ENCODE results near the gene NLRP8.
"Not testable (repeated sequence)": the region's sequence is repeated elsewhere in the genome, so short reads cannot be mapped to it uniquely, and the experiment has no call there.

The NLRP8 gene

DNA sequence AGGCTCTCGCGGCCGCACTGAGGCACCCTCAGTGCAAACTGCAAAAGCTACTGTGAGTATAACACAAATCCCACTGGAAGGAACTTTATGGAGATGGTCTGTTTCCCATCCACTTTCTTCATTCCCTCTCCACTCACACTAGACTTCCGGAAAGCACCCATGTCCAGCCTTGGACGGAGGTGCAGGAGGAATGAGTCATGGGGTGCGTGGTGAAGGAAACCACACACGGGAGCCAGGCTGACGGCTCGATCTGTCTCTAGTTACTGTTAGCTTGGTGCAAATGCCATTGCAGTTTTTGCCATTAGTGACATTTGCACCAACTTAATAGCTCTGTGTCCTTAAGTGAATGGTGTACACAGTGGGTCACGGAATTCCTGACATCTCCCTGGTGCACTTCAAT is 14.6 kb downstream of the NLRP8 start:
- FAIRE-seq = no peak
- DNase-seq (ENCODE audit: insufficient read length, low spot score) = no peak

DNA sequence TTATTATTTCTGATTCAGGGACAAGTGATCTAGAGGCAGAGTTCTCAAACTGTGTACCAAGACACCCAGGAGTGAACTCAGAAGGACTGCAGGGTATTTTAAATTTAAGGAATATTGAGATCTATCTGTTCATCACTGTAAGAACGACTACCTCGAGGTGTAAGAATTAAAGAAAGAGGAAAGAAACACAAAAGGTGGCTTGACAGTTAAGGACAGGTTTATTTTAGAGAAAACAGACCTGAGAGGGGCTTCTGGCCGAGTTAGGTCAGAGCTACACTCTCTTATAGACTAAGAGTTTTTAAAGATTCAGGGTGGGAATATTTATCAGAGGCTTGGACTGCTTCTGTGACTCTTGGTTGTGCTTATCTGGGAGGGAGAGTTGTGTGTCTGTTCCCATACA is 26.4 kb downstream of the NLRP8 start:
- FAIRE-seq (no peak), DNase-seq (ENCODE audit: insufficient read length, low spot score) (no peak)

DNA sequence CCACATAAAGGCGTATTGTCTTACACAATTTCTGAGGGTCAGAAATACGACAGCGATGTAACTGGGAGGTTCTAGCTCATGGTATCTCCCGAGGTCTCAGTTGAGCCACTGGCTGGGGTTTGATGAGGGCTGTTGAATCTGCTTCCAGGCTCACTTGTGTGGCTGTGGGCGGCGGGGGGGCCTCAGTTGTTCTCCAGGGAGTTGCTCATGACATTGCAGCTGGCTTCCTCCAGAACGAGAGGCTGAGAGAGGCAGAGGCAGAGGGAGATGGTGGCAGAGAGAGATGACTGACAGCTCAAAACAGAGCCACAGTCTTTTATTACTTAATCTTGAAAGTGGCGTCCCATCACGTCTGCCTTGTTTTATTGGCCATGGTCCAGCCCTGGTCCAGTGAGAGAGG is 32.8 kb downstream of the NLRP8 start:
- no peak for FAIRE-seq
- DNase-seq (ENCODE audit: insufficient read length, low spot score) = no peak

DNA sequence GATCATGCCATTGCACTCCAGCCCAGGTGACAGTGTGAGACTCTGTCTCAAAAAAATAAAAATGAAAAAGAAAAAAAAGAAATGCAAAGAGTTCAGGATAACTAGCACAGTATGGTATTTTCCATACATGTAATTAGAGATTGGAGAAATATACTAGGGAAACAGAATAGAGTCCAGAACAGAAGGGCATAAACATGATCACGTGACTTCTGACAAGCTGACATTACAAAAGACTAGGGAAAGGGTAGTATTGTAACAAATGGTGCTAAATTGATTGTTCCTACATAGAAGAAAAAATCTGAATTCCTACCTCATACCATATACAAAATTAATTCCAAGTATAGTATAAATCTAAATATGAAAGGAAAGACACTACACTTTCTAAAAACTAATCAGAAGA is 37.6 kb downstream of the NLRP8 start:
- no peak for FAIRE-seq
- no peak for DNase-seq (ENCODE audit: insufficient read length, low spot score)

DNA sequence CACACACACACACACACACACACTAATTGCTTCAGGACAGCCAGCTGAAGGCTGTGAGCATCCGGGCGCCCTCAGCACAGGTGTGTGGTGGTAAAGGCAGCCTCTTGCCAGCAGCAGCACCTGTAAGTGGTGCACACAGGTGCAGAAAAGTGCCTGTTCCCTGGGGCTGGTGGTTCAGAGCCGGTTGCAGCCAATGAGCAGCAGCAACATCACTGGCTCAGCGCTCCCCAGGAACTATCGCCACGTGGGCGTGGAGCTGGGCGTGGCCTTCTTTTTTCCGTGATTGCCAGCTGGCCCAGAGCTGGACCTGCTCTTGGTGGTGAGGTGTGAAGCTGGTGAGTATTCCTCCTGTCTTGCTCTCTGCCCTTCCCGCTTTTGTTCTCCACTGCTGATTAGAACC is 38.9 kb downstream of the NLRP8 start, which contains the start of gene NLRP5:
TSS of gene NLRP5 (plus strand) at position 289 of the 400 bp plus-strand sequence.
- no peak for DNase-seq (ENCODE audit: insufficient read length, low spot score)
- FAIRE-seq = no peak

DNA sequence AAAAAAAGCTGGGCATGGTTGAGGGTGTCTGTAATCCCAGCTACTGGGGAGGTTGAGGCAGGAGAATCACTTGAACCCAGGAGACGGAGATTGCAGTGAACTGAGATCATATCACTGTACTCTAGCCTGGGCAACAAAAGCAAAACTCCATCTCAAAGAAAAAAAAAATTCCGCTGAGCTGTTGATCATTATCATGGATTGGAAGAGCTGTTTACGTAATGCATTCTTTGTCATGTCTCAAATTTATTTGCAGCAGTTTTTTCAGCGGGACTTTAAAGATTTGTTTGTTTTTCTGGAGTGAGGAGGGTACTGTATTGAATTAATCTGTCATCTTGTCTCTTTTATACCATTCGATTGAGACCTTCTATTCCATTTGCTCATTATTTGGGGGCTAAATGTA is 43.2 kb downstream of the NLRP8 start:
- FAIRE-seq (no peak), DNase-seq (ENCODE audit: insufficient read length, low spot score) (no peak)

DNA sequence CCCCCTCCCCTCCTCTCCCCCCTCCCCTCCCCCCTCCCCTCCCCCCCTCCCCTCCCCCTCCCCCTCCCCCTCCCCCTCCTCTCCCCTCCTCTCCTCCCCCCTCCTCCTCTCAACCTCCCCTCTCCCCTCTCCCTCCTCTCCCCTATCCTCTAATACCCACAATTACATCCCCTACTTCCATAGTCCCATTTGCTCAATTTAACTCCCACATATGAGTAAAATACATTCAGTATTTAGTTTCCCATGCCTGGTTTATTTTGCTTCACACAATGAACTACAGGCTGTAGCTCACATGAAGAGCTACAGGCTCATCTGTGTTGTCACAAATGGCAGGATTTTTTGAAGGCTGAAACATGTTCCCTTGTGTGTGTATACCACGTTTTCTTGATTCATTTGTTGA is 45.9 kb downstream of the NLRP8 start:
- FAIRE-seq (no peak), DNase-seq (ENCODE audit: insufficient read length, low spot score) (no peak)

DNA sequence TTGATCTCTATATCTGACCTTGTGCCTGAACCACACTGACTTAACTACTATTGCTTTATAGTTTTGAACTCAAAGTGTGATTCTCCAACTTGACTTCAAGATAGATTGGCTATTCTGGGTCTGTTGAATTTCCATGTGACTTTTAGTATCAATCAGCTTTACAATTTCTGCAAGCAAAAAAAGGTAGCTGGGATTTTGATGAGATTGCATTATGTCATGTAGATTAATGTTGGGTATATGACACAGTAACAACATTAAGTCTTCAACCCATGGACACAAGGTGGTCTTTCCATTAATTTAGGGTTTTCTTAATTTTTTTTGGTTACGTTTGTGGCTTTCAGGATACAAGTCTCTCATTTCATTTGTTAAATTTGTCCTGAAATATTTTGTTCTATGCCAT is 67.1 kb downstream of the NLRP8 start:
- DNase-seq (ENCODE audit: insufficient read length, low spot score) (no peak), FAIRE-seq (no peak)

DNA sequence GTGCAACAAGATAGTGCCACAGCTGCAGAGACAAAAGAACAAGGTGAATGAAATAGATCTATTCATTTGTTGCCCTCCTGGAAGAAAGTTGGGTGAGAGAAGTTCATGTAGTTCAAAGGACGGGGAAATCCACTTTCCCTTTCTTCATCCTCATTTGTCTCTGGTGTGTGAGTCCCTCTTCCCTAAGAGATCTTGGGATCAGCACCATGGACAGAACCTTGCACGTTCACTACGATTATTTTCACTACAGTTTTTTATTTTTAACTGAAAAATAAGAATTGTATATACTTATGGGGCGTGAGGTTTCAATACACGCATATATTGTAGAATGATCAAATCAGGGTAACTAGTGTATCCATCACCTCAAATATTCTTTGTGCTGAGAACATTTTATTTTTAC is 68.1 kb downstream of the NLRP8 start:
- FAIRE-seq (no peak), DNase-seq (ENCODE audit: insufficient read length, low spot score) (no peak)

DNA sequence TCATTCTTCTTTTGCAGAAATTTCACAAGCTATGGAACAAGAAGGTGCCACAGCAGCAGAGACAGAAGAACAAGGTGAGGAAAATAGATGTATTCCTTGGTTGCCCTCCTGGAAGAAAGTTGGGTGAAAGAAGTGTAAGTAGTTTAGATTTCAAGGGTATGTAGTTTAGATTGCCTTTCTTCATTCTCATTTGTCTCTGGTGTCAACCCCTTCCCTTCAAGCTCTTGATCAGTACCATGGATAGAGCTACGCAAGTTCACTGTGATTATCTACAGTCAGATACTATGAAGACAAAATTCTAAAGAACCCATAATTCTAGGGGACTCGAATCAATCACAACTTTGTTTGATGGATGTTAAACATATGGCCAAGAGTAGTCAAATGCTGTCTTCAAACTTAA is 71.7 kb downstream of the NLRP8 start:
- not testable (repeated sequence) for DNase-seq (ENCODE audit: insufficient read length, low spot score); FAIRE-seq

DNA sequence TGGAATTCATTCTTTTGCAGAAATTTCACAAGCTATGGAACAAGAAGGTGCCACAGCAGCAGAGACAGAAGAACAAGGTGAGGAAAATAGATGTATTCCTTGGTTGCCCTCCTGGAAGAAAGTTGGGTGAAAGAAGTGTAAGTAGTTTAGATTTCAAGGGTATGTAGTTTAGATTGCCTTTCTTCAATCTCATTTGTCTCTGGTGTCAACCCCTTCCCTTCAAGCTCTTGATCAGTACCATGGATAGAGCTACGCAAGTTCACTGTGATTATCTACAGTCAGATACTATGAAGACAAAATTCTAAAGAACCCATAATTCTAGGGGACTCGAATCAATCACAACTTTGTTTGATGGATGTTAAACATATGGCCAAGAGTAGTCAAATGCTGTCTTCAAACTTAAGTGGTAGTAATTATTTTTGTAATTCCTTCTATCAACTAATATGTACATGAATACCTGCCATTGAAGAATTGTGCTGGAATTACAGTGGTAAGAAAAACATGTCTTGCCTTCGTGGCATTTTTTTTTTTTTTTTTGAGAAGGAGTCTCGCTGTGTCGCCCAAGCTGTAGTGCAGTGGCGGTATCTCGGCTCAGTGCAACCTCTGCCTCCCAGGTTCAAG is 72.8 kb downstream of the NLRP8 start:
- not testable (repeated sequence) for FAIRE-seq; DNase-seq (ENCODE audit: insufficient read length, low spot score)

DNA sequence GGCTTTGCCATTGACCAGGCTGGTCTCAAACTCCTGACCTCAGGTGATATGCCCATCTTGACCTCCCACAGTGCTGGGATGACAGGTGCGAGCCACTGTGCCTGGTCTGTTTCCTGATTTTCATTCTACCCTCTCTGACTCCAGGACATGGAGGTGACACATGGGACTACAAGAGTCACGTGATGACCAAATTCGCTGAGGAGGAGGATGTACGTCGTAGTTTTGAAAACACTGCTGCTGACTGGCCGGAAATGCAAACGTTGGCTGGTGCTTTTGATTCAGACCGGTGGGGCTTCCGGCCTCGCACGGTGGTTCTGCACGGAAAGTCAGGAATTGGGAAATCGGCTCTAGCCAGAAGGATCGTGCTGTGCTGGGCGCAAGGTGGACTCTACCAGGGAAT is 79.1 kb downstream of the NLRP8 start:
- FAIRE-seq (no peak), DNase-seq (ENCODE audit: insufficient read length, low spot score) (no peak)
